ENCODE data around the gene PALM3.

Gene PALM3

GRCh38 chr19:14073925-14074838 is 12.3 kb upstream of the PALM3 start:
- Histone ChIP-seq H3K4me2 (ENCODE audit: insufficient read depth, low read length, poor library complexity, severe bottlenecking) (peak overlapping the region; percentile 89), H2AK5ac (ENCODE audit: low read depth, low read length) (peak overlapping the region; percentile 60), H2BK15ac (ENCODE audit: low read length) (peak overlapping the region; percentile 91), H3K14ac (ENCODE audit: low read length) (no peak overlapping the region), H3K4me3 (ENCODE audit: low read length in 2 of 2) (peak overlapping the region; percentile 83 to 91), H2BK120ac (ENCODE audit: low read depth, low read length) (no peak overlapping the region), H2BK5ac (ENCODE audit: low read length) (peak overlapping the region; percentile 53), H3K9me3 (replicated peaks in 1 of 2; ENCODE audit: control insufficient read depth in 2 of 2, insufficient read depth in 1 of 2, low read depth in 1 of 2, low read length in 2 of 2) (no peaks in the 10 kb centered on the region), H2AFZ (ENCODE audit: low read length) (peak overlapping the region; percentile 95), H3K4ac (ENCODE audit: low read length) (peak overlapping the region; percentile 38), H3K36me3 (replicated peaks in 1 of 2; ENCODE audit: control insufficient read depth in 2 of 2, insufficient read depth in 2 of 2, low read length in 2 of 2) (no peaks in the 10 kb centered on the region), H3K18ac (ENCODE audit: low read length) (peak overlapping the region; percentile 92), H3K27ac (replicated peaks; ENCODE audit: low read length) (no peak overlapping the region), H3K9ac (ENCODE audit: low read depth, low read length, poor library complexity) (peak overlapping the region; percentile 78), H3K79me1 (ENCODE audit: low read depth, low read length) (no peaks in the 10 kb centered on the region), H3K4me1 (ENCODE audit: control insufficient read depth in 2 of 2, insufficient read depth in 1 of 2, low read depth in 1 of 2, low read length in 2 of 2) (peaks cover 11 to 14% of the 10 kb centered on the region in 2 donors), H4K91ac (ENCODE audit: low read depth, low read length, poor library complexity) (no peak overlapping the region), H2BK12ac (ENCODE audit: low read length) (peak overlapping the region; percentile 58), H3K27me3 (ENCODE audit: control insufficient read depth in 3 of 3, insufficient read depth in 3 of 3, low read depth in 1 of 3, low read length in 3 of 3) (peaks cover 0 to 36% (median 9%) of the 10 kb centered on the region in 3 experiments), H4K8ac (ENCODE audit: low read depth, low read length) (no peak overlapping the region), H3K23ac (ENCODE audit: low read depth, low read length, poor library complexity) (peak overlapping the region; percentile 90)
- DNase-seq (ENCODE audit: low spot score) = peak; percentile 33
- WGBS, 2 donors (ENCODE audit: extremely low coverage in 2 of 2, insufficient read length in 2 of 2, insufficient replicate concordance in 1 of 2) = no CpG with 5 or more reads among the region's 44 CpGs

DNA sequence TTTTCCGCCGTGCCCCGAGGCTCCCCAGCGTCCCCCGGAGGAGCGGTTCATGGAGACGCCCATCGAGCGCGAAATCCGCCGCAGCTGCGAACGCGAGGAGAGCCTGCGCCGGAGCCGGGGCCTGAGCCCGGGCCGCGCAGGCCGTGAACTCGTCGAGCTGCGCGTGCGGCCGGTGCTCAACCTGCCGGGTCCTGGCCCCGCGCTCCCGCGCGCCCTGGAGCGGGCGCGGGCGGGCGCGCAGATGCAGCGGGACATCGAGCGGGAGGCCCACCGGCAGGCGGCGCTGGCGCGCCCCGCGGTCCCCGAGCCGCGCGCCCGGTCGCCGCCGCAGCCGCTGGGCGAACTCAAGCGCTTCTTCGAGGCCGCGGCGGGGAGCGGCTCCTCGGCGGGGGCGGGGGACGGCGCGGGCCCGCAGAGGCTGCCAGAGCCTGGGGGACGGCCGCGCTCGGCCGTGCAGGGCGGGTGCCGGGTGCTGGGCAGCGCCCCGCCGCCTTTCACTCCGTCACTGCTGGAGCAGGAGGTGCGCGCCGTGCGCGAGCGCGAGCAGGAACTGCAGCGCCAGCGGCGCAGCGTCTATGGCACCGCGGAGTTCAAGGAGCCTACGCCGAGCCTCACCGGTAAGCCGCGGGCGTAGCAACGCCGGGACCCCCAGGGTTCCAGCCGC is 11.5 kb upstream of the PALM3 start:
- H2BK5ac ChIP-seq (ENCODE audit: low read length) = peak overlapping the region; percentile 53
- peak overlapping the region; percentile 88 for H3K9ac ChIP-seq (ENCODE audit: low read depth, low read length, poor library complexity)
- H3K36me3 ChIP-seq (replicated peaks in 1 of 2; ENCODE audit: control insufficient read depth in 2 of 2, insufficient read depth in 2 of 2, low read length in 2 of 2) = no peaks in the 10 kb centered on the region
- DNase-seq (ENCODE audit: low spot score) = peak; percentile 75
- H2BK120ac ChIP-seq (ENCODE audit: low read depth, low read length) = no peak overlapping the region
- peak overlapping the region; percentile 89 for H3K4me2 ChIP-seq (ENCODE audit: insufficient read depth, low read length, poor library complexity, severe bottlenecking)
- no peak overlapping the region for H4K8ac ChIP-seq (ENCODE audit: low read depth, low read length)
- H3K18ac ChIP-seq (ENCODE audit: low read length) = peak overlapping the region; percentile 95
- peak overlapping the region; percentile 79 for H2AK5ac ChIP-seq (ENCODE audit: low read depth, low read length)
- H3K79me1 ChIP-seq (ENCODE audit: low read depth, low read length) = no peaks in the 10 kb centered on the region
- peak overlapping the region; percentile 82 for H3K14ac ChIP-seq (ENCODE audit: low read length)
- H3K4me3 ChIP-seq (ENCODE audit: low read length in 2 of 2) = peak overlapping the region; percentile 83 to 91
- peak overlapping the region; percentile 63 for H2BK12ac ChIP-seq (ENCODE audit: low read length)
- peak overlapping the region; percentile 95 for H2AFZ ChIP-seq (ENCODE audit: low read length)
- no peak overlapping the region for H3K27ac ChIP-seq (replicated peaks; ENCODE audit: low read length)
- H3K4ac ChIP-seq (ENCODE audit: low read length) = no peak overlapping the region
- no peak overlapping the region for H4K91ac ChIP-seq (ENCODE audit: low read depth, low read length, poor library complexity)
- H2BK15ac ChIP-seq (ENCODE audit: low read length) = peak overlapping the region; percentile 91
- peak overlapping the region; percentile 91 for H3K23ac ChIP-seq (ENCODE audit: low read depth, low read length, poor library complexity)
- no CpG with 5 or more reads among the region's 106 CpGs for WGBS, 2 donors (ENCODE audit: extremely low coverage in 2 of 2, insufficient read length in 2 of 2, insufficient replicate concordance in 1 of 2)
- H3K4me1 ChIP-seq (ENCODE audit: control insufficient read depth in 2 of 2, insufficient read depth in 1 of 2, low read depth in 1 of 2, low read length in 2 of 2) = peaks cover 11 to 14% of the 10 kb centered on the region in 2 donors
- no peaks in the 10 kb centered on the region for H3K9me3 ChIP-seq (replicated peaks in 1 of 2; ENCODE audit: control insufficient read depth in 2 of 2, insufficient read depth in 1 of 2, low read depth in 1 of 2, low read length in 2 of 2)
- H3K27me3 ChIP-seq (ENCODE audit: control insufficient read depth in 3 of 3, insufficient read depth in 3 of 3, low read depth in 1 of 3, low read length in 3 of 3) = peaks cover 0 to 36% (median 9%) of the 10 kb centered on the region in 3 experiments

GRCh38 chr19:14072535-14073260 is 10.8 kb upstream of the PALM3 start, which contains the start of gene MISP3:
Gene MISP3 (plus strand): TSS chr19:14072786. CDS start chr19:14073310, 524 bp downstream.
- Histone ChIP-seq H4K91ac (ENCODE audit: low read depth, low read length, poor library complexity) (no peak within 1 kb of the TSS), H2AFZ (ENCODE audit: low read length) (peak within 1 kb of the TSS; percentile 95), H3K9me3 (replicated peaks in 1 of 2; ENCODE audit: control insufficient read depth in 2 of 2, insufficient read depth in 1 of 2, low read depth in 1 of 2, low read length in 2 of 2) (no peaks in the 10 kb centered on the region), H2BK12ac (ENCODE audit: low read length) (peak within 1 kb of the TSS; percentile 63), H3K18ac (ENCODE audit: low read length) (peak within 1 kb of the TSS; percentile 95), H3K14ac (ENCODE audit: low read length) (peak within 1 kb of the TSS; percentile 82), H2BK15ac (ENCODE audit: low read length) (peak within 1 kb of the TSS; percentile 91), H3K4ac (ENCODE audit: low read length) (no peak within 1 kb of the TSS), H2AK5ac (ENCODE audit: low read depth, low read length) (peak within 1 kb of the TSS; percentile 79), H4K8ac (ENCODE audit: low read depth, low read length) (no peak within 1 kb of the TSS), H3K4me2 (ENCODE audit: insufficient read depth, low read length, poor library complexity, severe bottlenecking) (peak within 1 kb of the TSS; percentile 89), H3K4me3 (ENCODE audit: low read length in 2 of 2) (peak within 1 kb of the TSS; percentile 83 to 91), H2BK5ac (ENCODE audit: low read length) (peak within 1 kb of the TSS; percentile 53), H3K27ac (replicated peaks; ENCODE audit: low read length) (no peak within 1 kb of the TSS), H3K27me3 (ENCODE audit: control insufficient read depth in 3 of 3, insufficient read depth in 3 of 3, low read depth in 1 of 3, low read length in 3 of 3) (peaks cover 0 to 36% (median 9%) of the 10 kb centered on the region in 3 experiments), H3K36me3 (replicated peaks in 1 of 2; ENCODE audit: control insufficient read depth in 2 of 2, insufficient read depth in 2 of 2, low read length in 2 of 2) (no peaks in the 10 kb centered on the region), H3K23ac (ENCODE audit: low read depth, low read length, poor library complexity) (peak within 1 kb of the TSS; percentile 91), H2BK120ac (ENCODE audit: low read depth, low read length) (no peak within 1 kb of the TSS), H3K4me1 (ENCODE audit: control insufficient read depth in 2 of 2, insufficient read depth in 1 of 2, low read depth in 1 of 2, low read length in 2 of 2) (peaks cover 11 to 14% of the 10 kb centered on the region in 2 donors), H3K79me1 (ENCODE audit: low read depth, low read length) (no peaks in the 10 kb centered on the region), H3K9ac (ENCODE audit: low read depth, low read length, poor library complexity) (peak within 1 kb of the TSS; percentile 88)
- DNase-seq (ENCODE audit: low spot score) = no peak
- no CpG with 5 or more reads among the region's 51 CpGs for WGBS, 2 donors (ENCODE audit: extremely low coverage in 2 of 2, insufficient read length in 2 of 2, insufficient replicate concordance in 1 of 2)
